Measurements from ENCODE around the gene TSPAN1. TPM values are rescaled to one million over a fixed set of nuclear protein-coding genes. Genes with fewer than 3 reads are reported as not detected.
A peak's percentile ranks its signal among the peaks of the same experiment; 100 is the strongest.
"Not testable (repeated sequence)": the region's sequence is repeated elsewhere in the genome, so short reads cannot be mapped to it uniquely, and the experiment has no call there.

The TSPAN1 gene
- total RNA-seq, 1 experiment from 2014 or later: 134 TPM

GRCh38 chr1:46223472-46223943, 48.6 kb downstream of the TSPAN1 start:
- peak overlapping the region; percentile 27; the same call in 1 of the 2 replicates for H3K4me2 ChIP-seq
- H3K36me3 ChIP-seq (ENCODE audit: low read depth): no peaks in the 10 kb centered on the region
- peaks cover 5% of the 10 kb centered on the region for H3K4me1 ChIP-seq (replicated peaks; ENCODE audit: insufficient read depth)
- no peak overlapping the region for H2AFZ ChIP-seq
- TF ChIP-seq EZH2 (IDR thresholded peaks at IDR 0.05; ENCODE audit: low read depth): no peak
- peak; percentile 97 for TF ChIP-seq CTCF (conservative IDR thresholded peaks at IDR 0.05)
- ChIA-PET CTCF (interaction anchor here (0.6 to 1.9 kb wide), 19 partner anchors 9 to 339 kb away, joined by 3 to 58 read pairs (median 4); partner anchors contain the start of genes POMGNT1 and RAD54L), POLR2A (ENCODE audit: unreplicated experiment) (interaction anchor here (0.6 to 1.3 kb wide), 9 partner anchors 13 to 1437 kb away, joined by 3 to 20 read pairs (median 4); no protein-coding TSS in a partner anchor)
- H3K9me2 ChIP-seq (ENCODE audit: insufficient read depth): no peaks in the 10 kb centered on the region
- H3K9me3 ChIP-seq (ENCODE audit: insufficient read depth, low read depth): no peaks in the 10 kb centered on the region
- H3K4me3 ChIP-seq: no peak overlapping the region
- peaks cover 6% of the 10 kb centered on the region; the same call in 1 of the 2 replicates for H3F3A ChIP-seq (ENCODE audit: insufficient read depth, low read depth)
- no peaks in the 10 kb centered on the region for H4K20me1 ChIP-seq (ENCODE audit: insufficient read depth)
- peak; percentile 81 to 87 for DNase-seq
- no TSS peak for BruUV-seq (replicated peaks)
- no peaks in the 10 kb centered on the region for H3K79me2 ChIP-seq (ENCODE audit: low read depth)
- H3K27me3 ChIP-seq (ENCODE audit: insufficient read depth, low read depth): no peaks in the 10 kb centered on the region
- intact Hi-C loops (cut with micrococcal nuclease; ENCODE audit: unreplicated experiment): loop anchor here (1.0 to 10.0 kb wide), 7 partner anchors 25 to 1209 kb away; partner anchors contain the start of genes HECTD3, POMGNT1, TESK2 and UROD
- H3K27ac ChIP-seq: no peak overlapping the region

- ChIA-PET POLR2A (ENCODE audit: unreplicated experiment) (interaction anchor here (0.6 to 1.1 kb wide), 2 partner anchors 43 to 1495 kb away, joined by 3 to 6 read pairs; no protein-coding TSS in a partner anchor), CTCF (interaction anchor here (0.7 to 1.9 kb wide), 3 partner anchors 22 to 176 kb away, joined by 3 to 26 read pairs (median 3); partner anchors contain the start of gene RAD54L)
- BruUV-seq (replicated peaks): no TSS peak
Observed at GRCh38 chr1:46224966-46225365, 50.1 kb downstream of the TSPAN1 start.

GRCh38 chr1:46231231-46231630, 56.3 kb downstream of the TSPAN1 start:
- H3K4me1 ChIP-seq (replicated peaks; ENCODE audit: insufficient read depth); H3F3A ChIP-seq (ENCODE audit: insufficient read depth, low read depth); H3K79me2 ChIP-seq (ENCODE audit: low read depth); H3K27ac ChIP-seq; H4K20me1 ChIP-seq (ENCODE audit: insufficient read depth); H3K36me3 ChIP-seq (ENCODE audit: low read depth); H2AFZ ChIP-seq; intact Hi-C loops (cut with micrococcal nuclease; ENCODE audit: unreplicated experiment); H3K9me3 ChIP-seq (ENCODE audit: insufficient read depth, low read depth); BruUV-seq (replicated peaks); H3K4me2 ChIP-seq; H3K4me3 ChIP-seq; DNase-seq; H3K27me3 ChIP-seq (ENCODE audit: insufficient read depth, low read depth); H3K9me2 ChIP-seq (ENCODE audit: insufficient read depth); POLR2A ChIA-PET (ENCODE audit: unreplicated experiment): not testable (repeated sequence)
- CTCF ChIA-PET: interaction anchor here (1.7 kb wide), 1 partner anchor 14 kb away, joined by 5 read pairs; no protein-coding TSS in a partner anchor

More at GRCh38 chr1:46224966-46225365, 50.1 kb downstream of the TSPAN1 start:
- no peaks in the 10 kb centered on the region for H3K9me3 ChIP-seq (ENCODE audit: insufficient read depth, low read depth)
- no peak overlapping the region for H3K27ac ChIP-seq
- H3K4me3 ChIP-seq: no peak overlapping the region
- H3K4me2 ChIP-seq: no peak overlapping the region
- intact Hi-C loops (cut with micrococcal nuclease; ENCODE audit: unreplicated experiment): loop anchor here (10.0 kb wide), 2 partner anchors 730 to 1210 kb away; partner anchors contain the start of genes HECTD3, TESK2 and UROD
- no peaks in the 10 kb centered on the region for H4K20me1 ChIP-seq (ENCODE audit: insufficient read depth)
- TF ChIP-seq CTCF (conservative IDR thresholded peaks at IDR 0.05) (no peak), EZH2 (IDR thresholded peaks at IDR 0.05; ENCODE audit: low read depth) (no peak)
- peaks cover 6% of the 10 kb centered on the region; the same call in 1 of the 2 replicates for H3F3A ChIP-seq (ENCODE audit: insufficient read depth, low read depth)
- H2AFZ ChIP-seq: no peak overlapping the region
- no peaks in the 10 kb centered on the region for H3K27me3 ChIP-seq (ENCODE audit: insufficient read depth, low read depth)
- no peaks in the 10 kb centered on the region for H3K9me2 ChIP-seq (ENCODE audit: insufficient read depth)
- peaks cover 5% of the 10 kb centered on the region for H3K4me1 ChIP-seq (replicated peaks; ENCODE audit: insufficient read depth)
- no peaks in the 10 kb centered on the region for H3K79me2 ChIP-seq (ENCODE audit: low read depth)
- DNase-seq: no peak
- no peaks in the 10 kb centered on the region for H3K36me3 ChIP-seq (ENCODE audit: low read depth)

Other genes starting within 250 kb of the TSPAN1 start
- gene PIK3R3, start 42.5 kb upstream of the TSPAN1 start, total RNA-seq (2021): 19.6 and 44.2 TPM in 2 replicates
- not detected in 2 replicates for gene P3R3URF, start 1.4 kb downstream of the TSPAN1 start, total RNA-seq (2021)
- gene POMGNT1, start 23.3 kb downstream of the TSPAN1 start, total RNA-seq (2021): 82.6 and 97.4 TPM in 2 replicates
- 0.57 TPM in 1 of 2 replicates, not detected in the other for gene LURAP1, start 28.2 kb downstream of the TSPAN1 start, total RNA-seq (2021)
- 44.8 and 56.4 TPM in 2 replicates for gene RAD54L, start 72.7 kb downstream of the TSPAN1 start, total RNA-seq (2021)
- gene LRRC41, start 128.5 kb downstream of the TSPAN1 start, total RNA-seq (2021): 65.9 and 66.3 TPM in 2 replicates
- gene UQCRH, start 128.6 kb downstream of the TSPAN1 start, total RNA-seq (2021): 457 and 551 TPM in 2 replicates
- 31.7 and 33.9 TPM in 2 replicates for gene NSUN4, start 165.7 kb downstream of the TSPAN1 start, total RNA-seq (2021)
- gene FAAH, start 219.2 kb downstream of the TSPAN1 start, total RNA-seq (2021): 19.1 and 23.8 TPM in 2 replicates